ENCODE measurements around the gene ERC2.
A peak's percentile ranks its signal among the peaks of the same experiment; 100 is the strongest.

ERC2 gene

DNA sequence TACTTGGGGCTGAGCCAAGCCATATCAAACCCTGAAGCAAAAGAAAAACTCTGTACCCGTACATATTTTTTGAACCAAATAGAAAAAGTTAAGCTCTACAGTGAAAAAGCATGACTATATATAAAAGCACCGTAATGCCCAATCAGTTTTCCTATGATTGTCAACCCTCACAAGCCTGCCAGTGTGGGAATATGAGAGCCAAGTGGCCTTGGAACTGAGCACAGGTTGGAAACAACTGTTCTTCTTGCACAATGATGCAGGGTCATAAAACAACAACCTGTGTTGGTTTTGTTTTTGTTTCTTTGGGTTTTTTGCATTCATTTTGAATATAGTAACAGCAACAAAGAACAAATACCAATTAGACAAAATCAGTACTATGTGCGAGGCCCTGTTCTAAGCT is 3.5 kb upstream of the ERC2 start:
- no peaks in the 10 kb centered on the region for H3K9me3 ChIP-seq (ENCODE audit: control insufficient read depth in 2 of 2, low read length in 2 of 2)
- H3K9ac ChIP-seq (ENCODE audit: low read depth in 1 of 2, low read length in 2 of 2): no peak overlapping the region
- H3K27me3 ChIP-seq (ENCODE audit: control insufficient read depth in 2 of 2, insufficient read depth in 2 of 2, low read length in 2 of 2): peaks cover 5 to 12% of the 10 kb centered on the region in 2 donors
- no peak overlapping the region for H3K4me3 ChIP-seq (ENCODE audit: low read length in 2 of 2)
- peaks cover 0 to 7% of the 10 kb centered on the region in 2 donors for H3K4me1 ChIP-seq (ENCODE audit: control insufficient read depth in 2 of 2, insufficient read depth in 2 of 2, low read length in 2 of 2)
- H3K27ac ChIP-seq (ENCODE audit: low read depth in 2 of 2, low read length in 2 of 2): no peak overlapping the region
- H3K36me3 ChIP-seq (ENCODE audit: control insufficient read depth in 2 of 2, insufficient read depth in 2 of 2, low read length in 2 of 2): no peaks in the 10 kb centered on the region

- H3K4me3 ChIP-seq (ENCODE audit: low read length in 2 of 2): no peak overlapping the region
- H3K36me3 ChIP-seq (ENCODE audit: control insufficient read depth in 2 of 2, insufficient read depth in 2 of 2, low read length in 2 of 2): no peaks in the 10 kb centered on the region
- H3K9me3 ChIP-seq (ENCODE audit: control insufficient read depth in 2 of 2, low read length in 2 of 2): no peaks in the 10 kb centered on the region
- H3K27ac ChIP-seq (ENCODE audit: low read depth in 2 of 2, low read length in 2 of 2): no peak overlapping the region
- H3K9ac ChIP-seq (ENCODE audit: low read depth in 1 of 2, low read length in 2 of 2): no peak overlapping the region
- peaks cover 0 to 7% of the 10 kb centered on the region in 2 donors for H3K4me1 ChIP-seq (ENCODE audit: control insufficient read depth in 2 of 2, insufficient read depth in 2 of 2, low read length in 2 of 2)
- H3K27me3 ChIP-seq (ENCODE audit: control insufficient read depth in 2 of 2, insufficient read depth in 2 of 2, low read length in 2 of 2): peaks cover 9 to 12% of the 10 kb centered on the region in 2 donors
Observed at GRCh38 chr3:56469141-56469540, 874 bp upstream of the ERC2 start.

- Histone ChIP-seq H3K4me3 (ENCODE audit: low read length in 2 of 2) (peak overlapping the region in 1 of 2 donors; percentile 50), H3K4me1 (ENCODE audit: control insufficient read depth in 2 of 2, insufficient read depth in 2 of 2, low read length in 2 of 2) (peaks cover 0 to 7% of the 10 kb centered on the region in 2 donors), H3K27ac (ENCODE audit: low read depth in 2 of 2, low read length in 2 of 2) (no peak overlapping the region), H3K27me3 (ENCODE audit: control insufficient read depth in 2 of 2, insufficient read depth in 2 of 2, low read length in 2 of 2) (peaks cover 9 to 10% of the 10 kb centered on the region in 2 donors), H3K9me3 (ENCODE audit: control insufficient read depth in 2 of 2, low read length in 2 of 2) (no peaks in the 10 kb centered on the region), H3K36me3 (ENCODE audit: control insufficient read depth in 2 of 2, insufficient read depth in 2 of 2, low read length in 2 of 2) (no peaks in the 10 kb centered on the region), H3K9ac (ENCODE audit: low read depth in 1 of 2, low read length in 2 of 2) (no peak overlapping the region)
Observed at GRCh38 chr3:56467801-56468183, 475 bp downstream of the ERC2 start.

DNA sequence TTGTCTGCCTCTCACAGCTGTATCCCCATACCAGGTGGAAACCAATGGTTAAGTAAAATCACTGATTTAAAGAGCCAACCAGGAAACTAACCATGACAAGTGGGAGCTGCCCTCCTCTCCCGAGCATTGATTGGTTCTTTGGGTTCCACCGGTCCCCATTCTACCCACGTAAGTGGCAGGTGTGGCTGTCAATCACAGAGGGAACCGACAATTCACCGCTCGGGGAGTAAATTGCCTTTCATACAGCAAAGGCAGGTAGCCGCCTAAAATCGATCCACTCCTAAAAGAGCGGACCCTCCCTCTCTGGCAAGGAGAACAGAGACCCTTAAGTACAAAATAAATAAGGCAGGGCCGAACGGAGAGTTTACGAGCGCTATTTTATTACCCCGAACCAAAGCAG is 1.2 kb downstream of the ERC2 start:
- Histone ChIP-seq H3K27ac (ENCODE audit: low read depth in 2 of 2, low read length in 2 of 2) (no peak overlapping the region), H3K36me3 (ENCODE audit: control insufficient read depth in 2 of 2, insufficient read depth in 2 of 2, low read length in 2 of 2) (no peaks in the 10 kb centered on the region), H3K4me3 (ENCODE audit: low read length in 2 of 2) (peak overlapping the region; percentile 50 to 61), H3K4me1 (ENCODE audit: control insufficient read depth in 2 of 2, insufficient read depth in 2 of 2, low read length in 2 of 2) (peaks cover 0 to 7% of the 10 kb centered on the region in 2 donors), H3K9ac (ENCODE audit: low read depth in 1 of 2, low read length in 2 of 2) (no peak overlapping the region), H3K9me3 (ENCODE audit: control insufficient read depth in 2 of 2, low read length in 2 of 2) (no peaks in the 10 kb centered on the region), H3K27me3 (ENCODE audit: control insufficient read depth in 2 of 2, insufficient read depth in 2 of 2, low read length in 2 of 2) (peaks cover 9 to 10% of the 10 kb centered on the region in 2 donors)

GRCh38 chr3:56459719-56460118 is 8.5 kb downstream of the ERC2 start:
- Histone ChIP-seq H3K4me1 (ENCODE audit: control insufficient read depth in 2 of 2, insufficient read depth in 2 of 2, low read length in 2 of 2) (no peaks in the 10 kb centered on the region), H3K36me3 (ENCODE audit: control insufficient read depth in 2 of 2, insufficient read depth in 2 of 2, low read length in 2 of 2) (no peaks in the 10 kb centered on the region), H3K9ac (ENCODE audit: low read depth in 1 of 2, low read length in 2 of 2) (no peak overlapping the region), H3K4me3 (ENCODE audit: low read length in 2 of 2) (no peak overlapping the region), H3K27ac (ENCODE audit: low read depth in 2 of 2, low read length in 2 of 2) (no peak overlapping the region), H3K9me3 (ENCODE audit: control insufficient read depth in 2 of 2, low read length in 2 of 2) (no peaks in the 10 kb centered on the region), H3K27me3 (ENCODE audit: control insufficient read depth in 2 of 2, insufficient read depth in 2 of 2, low read length in 2 of 2) (peaks cover 2 to 6% of the 10 kb centered on the region in 2 donors)

DNA sequence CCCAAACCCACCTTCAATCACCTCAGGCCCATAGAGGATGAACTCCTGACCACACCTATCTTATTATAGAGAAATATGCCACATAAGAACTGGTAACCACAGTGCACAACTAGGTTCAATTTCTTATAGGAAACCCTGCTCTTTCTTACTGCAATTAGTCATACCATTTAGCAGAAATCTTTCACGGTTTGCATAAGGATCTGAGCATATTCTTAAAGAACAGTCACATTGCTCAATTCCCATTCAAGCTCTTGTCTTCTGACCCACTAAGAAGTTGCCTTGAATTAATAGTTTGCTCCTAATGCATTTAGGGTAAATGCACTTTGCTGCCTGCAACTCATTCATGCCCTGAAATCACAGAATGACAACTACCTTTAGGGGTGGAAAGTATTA is 9.2 kb downstream of the ERC2 start:
- Histone ChIP-seq H3K9ac (ENCODE audit: low read depth in 1 of 2, low read length in 2 of 2) (no peak overlapping the region), H3K9me3 (ENCODE audit: control insufficient read depth in 2 of 2, low read length in 2 of 2) (no peaks in the 10 kb centered on the region), H3K27ac (ENCODE audit: low read depth in 2 of 2, low read length in 2 of 2) (no peak overlapping the region), H3K4me3 (ENCODE audit: low read length in 2 of 2) (no peak overlapping the region), H3K27me3 (ENCODE audit: control insufficient read depth in 2 of 2, insufficient read depth in 2 of 2, low read length in 2 of 2) (peaks cover 2 to 6% of the 10 kb centered on the region in 2 donors), H3K4me1 (ENCODE audit: control insufficient read depth in 2 of 2, insufficient read depth in 2 of 2, low read length in 2 of 2) (no peaks in the 10 kb centered on the region), H3K36me3 (ENCODE audit: control insufficient read depth in 2 of 2, insufficient read depth in 2 of 2, low read length in 2 of 2) (no peaks in the 10 kb centered on the region)

GRCh38 chr3:56458496-56459103 is 9.7 kb downstream of the ERC2 start:
- H3K27me3 ChIP-seq (ENCODE audit: control insufficient read depth in 2 of 2, insufficient read depth in 2 of 2, low read length in 2 of 2): peaks cover 2 to 6% of the 10 kb centered on the region in 2 donors
- no peak overlapping the region for H3K9ac ChIP-seq (ENCODE audit: low read depth in 1 of 2, low read length in 2 of 2)
- H3K4me1 ChIP-seq (ENCODE audit: control insufficient read depth in 2 of 2, insufficient read depth in 2 of 2, low read length in 2 of 2): no peaks in the 10 kb centered on the region
- no peaks in the 10 kb centered on the region for H3K36me3 ChIP-seq (ENCODE audit: control insufficient read depth in 2 of 2, insufficient read depth in 2 of 2, low read length in 2 of 2)
- H3K27ac ChIP-seq (ENCODE audit: low read depth in 2 of 2, low read length in 2 of 2): no peak overlapping the region
- no peak overlapping the region for H3K4me3 ChIP-seq (ENCODE audit: low read length in 2 of 2)
- no peaks in the 10 kb centered on the region for H3K9me3 ChIP-seq (ENCODE audit: control insufficient read depth in 2 of 2, low read length in 2 of 2)

- Histone ChIP-seq H3K4me1 (ENCODE audit: control insufficient read depth in 2 of 2, insufficient read depth in 2 of 2, low read length in 2 of 2) (no peaks in the 10 kb centered on the region), H3K27ac (ENCODE audit: low read depth in 2 of 2, low read length in 2 of 2) (no peak overlapping the region), H3K9me3 (ENCODE audit: control insufficient read depth in 2 of 2, low read length in 2 of 2) (no peaks in the 10 kb centered on the region), H3K9ac (ENCODE audit: low read depth in 1 of 2, low read length in 2 of 2) (no peak overlapping the region), H3K4me3 (ENCODE audit: low read length in 2 of 2) (no peak overlapping the region), H3K27me3 (ENCODE audit: control insufficient read depth in 2 of 2, insufficient read depth in 2 of 2, low read length in 2 of 2) (peaks cover under 1 to 6% of the 10 kb centered on the region in 2 donors), H3K36me3 (ENCODE audit: control insufficient read depth in 2 of 2, insufficient read depth in 2 of 2, low read length in 2 of 2) (no peaks in the 10 kb centered on the region)
Observed at GRCh38 chr3:56456117-56456516, 12.2 kb downstream of the ERC2 start.

- Histone ChIP-seq H3K4me1 (ENCODE audit: control insufficient read depth in 2 of 2, insufficient read depth in 2 of 2, low read length in 2 of 2) (no peaks in the 10 kb centered on the region), H3K9ac (ENCODE audit: low read depth in 1 of 2, low read length in 2 of 2) (no peak overlapping the region), H3K27me3 (ENCODE audit: control insufficient read depth in 2 of 2, insufficient read depth in 2 of 2, low read length in 2 of 2) (no peaks in the 10 kb centered on the region), H3K27ac (ENCODE audit: low read depth in 2 of 2, low read length in 2 of 2) (no peak overlapping the region), H3K4me3 (ENCODE audit: low read length in 2 of 2) (no peak overlapping the region), H3K9me3 (ENCODE audit: control insufficient read depth in 2 of 2, low read length in 2 of 2) (no peaks in the 10 kb centered on the region), H3K36me3 (ENCODE audit: control insufficient read depth in 2 of 2, insufficient read depth in 2 of 2, low read length in 2 of 2) (no peaks in the 10 kb centered on the region)
Observed at GRCh38 chr3:56453011-56453410, 15.3 kb downstream of the ERC2 start.

DNA sequence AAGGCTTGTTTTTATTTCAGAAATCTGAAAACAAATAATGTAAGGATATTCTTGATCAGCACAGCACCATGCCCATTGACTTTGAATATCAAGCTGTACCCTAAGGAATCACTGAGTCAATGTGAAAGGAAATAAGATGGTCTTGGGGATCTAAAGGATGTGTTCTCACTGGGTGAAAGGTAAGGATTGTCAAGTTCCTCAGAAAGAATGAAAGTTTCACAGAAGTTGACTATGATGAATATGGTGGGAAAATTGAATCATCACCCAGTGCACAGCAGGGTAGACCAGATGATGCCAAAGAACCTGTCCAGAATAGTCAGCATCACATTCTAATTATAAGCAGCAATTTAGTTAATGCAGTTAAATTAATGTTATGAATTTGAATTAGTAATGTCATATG is 16.2 kb downstream of the ERC2 start:
- Histone ChIP-seq H3K27me3 (ENCODE audit: control insufficient read depth in 2 of 2, insufficient read depth in 2 of 2, low read length in 2 of 2) (no peaks in the 10 kb centered on the region), H3K4me1 (ENCODE audit: control insufficient read depth in 2 of 2, insufficient read depth in 2 of 2, low read length in 2 of 2) (no peaks in the 10 kb centered on the region), H3K4me3 (ENCODE audit: low read length in 2 of 2) (no peak overlapping the region), H3K27ac (ENCODE audit: low read depth in 2 of 2, low read length in 2 of 2) (no peak overlapping the region), H3K9me3 (ENCODE audit: control insufficient read depth in 2 of 2, low read length in 2 of 2) (no peaks in the 10 kb centered on the region), H3K36me3 (ENCODE audit: control insufficient read depth in 2 of 2, insufficient read depth in 2 of 2, low read length in 2 of 2) (no peaks in the 10 kb centered on the region), H3K9ac (ENCODE audit: low read depth in 1 of 2, low read length in 2 of 2) (no peak overlapping the region)

DNA sequence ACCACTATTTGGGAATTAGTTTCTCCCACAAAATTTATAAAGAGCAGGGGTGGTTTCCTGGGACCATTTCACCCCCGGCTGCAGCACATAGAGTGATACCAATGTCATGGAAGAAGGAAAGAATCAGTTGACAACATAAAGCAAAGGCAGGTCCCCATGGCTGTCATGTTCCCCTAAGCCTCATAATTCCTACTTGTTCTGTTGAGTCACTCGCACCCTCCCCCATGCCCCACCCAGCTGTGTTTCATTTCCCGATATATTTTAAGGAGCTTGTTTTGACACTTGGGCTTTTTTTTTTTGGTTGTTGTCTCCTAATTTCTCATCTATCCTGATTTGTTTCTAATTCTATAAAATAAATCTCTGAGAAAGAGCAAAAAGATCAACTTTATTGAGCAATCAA is 24.9 kb downstream of the ERC2 start:
- Histone ChIP-seq H3K9me3 (ENCODE audit: control insufficient read depth in 2 of 2, low read length in 2 of 2) (no peaks in the 10 kb centered on the region), H3K27me3 (ENCODE audit: control insufficient read depth in 2 of 2, insufficient read depth in 2 of 2, low read length in 2 of 2) (no peaks in the 10 kb centered on the region), H3K27ac (ENCODE audit: low read depth in 2 of 2, low read length in 2 of 2) (no peak overlapping the region), H3K4me3 (ENCODE audit: low read length in 2 of 2) (no peak overlapping the region), H3K9ac (ENCODE audit: low read depth in 1 of 2, low read length in 2 of 2) (no peak overlapping the region), H3K36me3 (ENCODE audit: control insufficient read depth in 2 of 2, insufficient read depth in 2 of 2, low read length in 2 of 2) (no peaks in the 10 kb centered on the region), H3K4me1 (ENCODE audit: control insufficient read depth in 2 of 2, insufficient read depth in 2 of 2, low read length in 2 of 2) (no peaks in the 10 kb centered on the region)
